GM12878 (cell line): ENCODE data around the gene SCN11A. TPM values are rescaled to one million over a fixed set of nuclear protein-coding genes. Genes with fewer than 3 reads are reported as not detected.

Experiments
- ATAC-seq: fragments of 200-7000 bp; cut with Tn5 transposase; 3 replicates; pipeline ENCODE4 v1.9.1; 2020; ENCODE audit warnings: mild to moderate bottlenecking, moderate library complexity
- BruUV-seq: library from RNA; stranded (reverse); fragments of 400-500 nt; replicated peaks from 2 replicates; lab custom pipeline; 2021; lab: Mats Ljungman, UMichigan
- CTCF ChIA-PET: fragments of 300-600 bp; sonication (Branson Sonifier 250); formaldehyde crosslinking; extraction: SDS; loops from one replicate; lab custom pipeline; 2021; ENCODE audit warnings: inconsistent platforms; lab: Yijun Ruan, JAX
- POLR2A ChIA-PET: fragments of 350-600 bp; formaldehyde crosslinking; extraction: SDS; loops from one replicate; lab custom pipeline; 2021; ENCODE audit warnings: inconsistent platforms; lab: Charles Lee
- RAD21 ChIA-PET: fragments of 300-600 bp; sonication (Branson Sonifier 250); formaldehyde crosslinking; loops from one replicate; lab custom pipeline; 2023; ENCODE audit warnings: antibody characterized with exemption; ENCODE audit not compliant: unreplicated experiment; lab: Charles Lee
- SMC1A ChIA-PET: fragments of 300-600 bp; sonication (Branson Sonifier 250); formaldehyde crosslinking; loops from one replicate; lab custom pipeline; 2023; ENCODE audit not compliant: unreplicated experiment, uncharacterized antibody; lab: Charles Lee
- DNase-seq: peaks from one replicate; pipeline ENCODE4 v3.0.0-alpha.2; 2011; ENCODE audit warnings: low read depth, low spot score
- FAIRE-seq: peaks from 3 replicates; lab custom pipeline; 2011; peaks lifted over from hg19 to GRCh38; lab: Jason Lieb, UNC
- H2AFZ ChIP-seq: 2 replicates; pipeline ENCODE4 v1.6.0; 2011; ENCODE audit warnings: low read depth, low read length, control low read depth; ENCODE audit not compliant: control insufficient read depth
- H3K27ac ChIP-seq: 2 replicates; pipeline ENCODE4 v1.5.1; 2011; ENCODE audit warnings: control low read depth; ENCODE audit not compliant: control insufficient read depth, insufficient read depth
- H3K27me3 ChIP-seq, 2 experiments: replicated peaks in 1 of 2; 2 replicates each; pipeline versions ENCODE4 v1.6.0 to v1.6.1; 2011; ENCODE audit warnings: low read length in 1 of 2; ENCODE audit not compliant: control insufficient read depth in 2 of 2, insufficient read depth in 2 of 2
- H3K36me3 ChIP-seq, 2 experiments: 2 replicates each; pipeline ENCODE4 v1.5.1; 2011; ENCODE audit warnings: low read length in 1 of 2; ENCODE audit not compliant: control insufficient read depth in 2 of 2, insufficient read depth in 2 of 2
- H3K4me1 ChIP-seq: 2 replicates; pipeline ENCODE4 v1.6.1; 2011; ENCODE audit warnings: mild to moderate bottlenecking, low read length, moderate library complexity, mixed read lengths; ENCODE audit not compliant: control insufficient read depth, insufficient read depth
- H3K4me2 ChIP-seq: 2 replicates; pipeline ENCODE4 v1.6.0; 2011; ENCODE audit warnings: control low read depth; ENCODE audit not compliant: control insufficient read depth, insufficient read depth
- H3K4me3 ChIP-seq: fragments of 200-600 bp; sonication (generic); 2 replicates; pipeline ENCODE4 v1.5.1; 2016
- H3K79me2 ChIP-seq: 2 replicates; pipeline ENCODE4 v1.6.0; 2011; ENCODE audit warnings: low read length; ENCODE audit not compliant: control insufficient read depth, insufficient read depth
- H3K9ac ChIP-seq: 2 replicates; pipeline ENCODE4 v1.8.0; 2011; ENCODE audit warnings: low read length, control low read depth, mixed read lengths; ENCODE audit not compliant: control insufficient read depth, insufficient read depth
- H3K9me3 ChIP-seq: replicated peaks from 3 replicates; pipeline ENCODE4 v1.5.1; 2011; ENCODE audit warnings: mild to moderate bottlenecking, low read length; ENCODE audit not compliant: control insufficient read depth, insufficient read depth
- H4K20me1 ChIP-seq: 2 replicates; pipeline ENCODE4 v1.6.0; 2011; ENCODE audit not compliant: control insufficient read depth, insufficient read depth
- BACH1 ChIP-seq: fragments of 450-650 bp; IDR thresholded peaks from 2 replicates; pipeline ENCODE4 v1.6.1; 2017; ENCODE audit warnings: mild to moderate bottlenecking, borderline replicate concordance
- BCL11A ChIP-seq: IDR thresholded peaks from 2 replicates; pipeline ENCODE4 v1.6.1; 2011; ENCODE audit warnings: low read depth, low read length
- BHLHE40 ChIP-seq, 2 experiments: fragments of 450-650 bp in 1 of 2; IDR thresholded peaks; 2 replicates each; pipeline ENCODE4 v1.6.1; 2011 to 2017; ENCODE audit warnings: low read depth in 2 of 2, borderline replicate concordance in 1 of 2, improper control_type of control experiment in 1 of 2, low read length in 1 of 2, mild to moderate bottlenecking in 1 of 2
- EP300 ChIP-seq, 2 experiments: fragments of 150-350 bp in 1 of 2; IDR thresholded peaks; 2 replicates each; pipeline ENCODE4 v1.6.1; 2011 to 2012; ENCODE audit warnings: low read depth in 2 of 2, low read length in 2 of 2, borderline replicate concordance in 1 of 2, improper control_type of control experiment in 1 of 2, inconsistent platforms in 1 of 2; ENCODE audit not compliant: control insufficient read depth in 1 of 2
- EZH2 ChIP-seq: IDR thresholded peaks from 2 replicates; pipeline ENCODE4 v1.6.1; 2012; ENCODE audit warnings: low read depth, mild to moderate bottlenecking, control low read depth, inconsistent platforms, low read length, borderline replicate concordance; ENCODE audit not compliant: control insufficient read depth
- IRF4 ChIP-seq: IDR thresholded peaks from 2 replicates; pipeline ENCODE4 v1.6.1; 2011; ENCODE audit warnings: low read depth, low read length
- KLF5 ChIP-seq: fragments of 450-650 bp; IDR thresholded peaks from 2 replicates; pipeline ENCODE4 v1.6.1; 2014; ENCODE audit warnings: mild to moderate bottlenecking; ENCODE audit not compliant: partially characterized antibody
- NFIC ChIP-seq: IDR thresholded peaks from 2 replicates; pipeline ENCODE4 v1.6.1; 2012; ENCODE audit warnings: low read depth, mild to moderate bottlenecking, inconsistent platforms, low read length, moderate library complexity
- POLR2AphosphoS5 ChIP-seq: IDR thresholded peaks from 2 replicates; pipeline ENCODE4 v1.6.1; 2011; ENCODE audit warnings: mild to moderate bottlenecking, low read length, inconsistent platforms
- RCOR1 ChIP-seq: conservative IDR thresholded peaks from 2 replicates; pipeline ENCODE4 v1.6.1; 2012; ENCODE audit warnings: low read depth, low read length, improper control_type of control experiment
- SREBF1 ChIP-seq: IDR thresholded peaks from 2 replicates; pipeline ENCODE4 v1.6.1; 2012; ENCODE audit warnings: mild to moderate bottlenecking, low read length
- STAT1 ChIP-seq: fragments of 450-650 bp; conservative IDR thresholded peaks from 2 replicates; pipeline ENCODE4 v1.6.1; 2014; ENCODE audit warnings: antibody characterized with exemption, mild to moderate bottlenecking
- ZSCAN29 ChIP-seq: fragments of 450-650 bp; IDR thresholded peaks from 2 replicates; pipeline ENCODE4 v1.6.1; 2017; ENCODE audit warnings: mild to moderate bottlenecking, moderate library complexity
- in situ Hi-C: fragments of 300-500 bp; cut with MboI; formaldehyde crosslinking; loops from 9 replicates; pipeline ENCODE4 v1.14.3; 2018; ENCODE audit warnings: mixed read lengths
- intact Hi-C: fragments of 100-400 bp; cut with micrococcal nuclease; formaldehyde crosslinking; loops from one replicate; pipeline ENCODE4 v1.14.2; 2022; ENCODE audit not compliant: unreplicated experiment
- polyA plus RNA-seq, 11 experiments: library from polyadenylated mRNA; depleted of rRNA in 4 of 11; unstranded in 6 of 11; stranded (reverse) in 5 of 11; fragments of >200 nt; fragmentation: Nextera tagmentation in 4 of 11; fragmentation: Illumina TruSeq in 1 of 11; extraction: Ambion mirVana in 4 of 11; extraction: Trizol in 1 of 11; gene quantifications; 1 replicate in 1 of 11; 2 replicates in 10 of 11; pipeline versions ENCODE4 v1.2.1 to v1.2.3, GENCODE V29; 2011 to 2016; ENCODE audit warnings: inconsistent platforms in 2 of 11, missing spikeins in 2 of 11, low read depth in 1 of 11
- total RNA-seq, 4 experiments: library from RNA; depleted of rRNA in 3 of 4; stranded (reverse); fragments of >200 nt in 3 of 4; fragmentation: Illumina TruSeq in 1 of 4; extraction: Trizol in 1 of 4; gene quantifications; 2 replicates each; pipeline versions ENCODE4 v1.2.1 to v1.2.3, GENCODE V29; 2013 to 2021
- TF ChIP-seq, protein P1 (sequence below): fragments of 450-650 bp; IDR thresholded peaks from 2 replicates; pipeline ENCODE4 v1.6.1; 2018; ENCODE audit warnings: mild to moderate bottlenecking, low read depth, moderate library complexity; ENCODE audit not compliant: partially characterized antibody
- TF ChIP-seq, protein P2 (sequence below): IDR thresholded peaks from 2 replicates; pipeline ENCODE4 v1.6.1; 2012; ENCODE audit warnings: low read depth, low read length, improper control_type of control experiment
- TF ChIP-seq, protein P3 (sequence below): fragments of 150-350 bp; IDR thresholded peaks from 2 replicates; pipeline ENCODE4 v1.6.1; 2014; ENCODE audit warnings: mild to moderate bottlenecking, low read depth, low read length
- TF ChIP-seq, protein P4 (sequence below): fragments of 450-650 bp; conservative IDR thresholded peaks from 2 replicates; pipeline ENCODE4 v1.6.1; 2017; ENCODE audit warnings: mild to moderate bottlenecking, moderate library complexity

Gene SCN11A
- total and polyA plus RNA-seq, 10 of the 15 experiments (the other 5 are each of a cell fraction or from before 2014, with no cell fraction given): under 0.01 to 0.14 (median 0.03) TPM; not detected in 4

DNA sequence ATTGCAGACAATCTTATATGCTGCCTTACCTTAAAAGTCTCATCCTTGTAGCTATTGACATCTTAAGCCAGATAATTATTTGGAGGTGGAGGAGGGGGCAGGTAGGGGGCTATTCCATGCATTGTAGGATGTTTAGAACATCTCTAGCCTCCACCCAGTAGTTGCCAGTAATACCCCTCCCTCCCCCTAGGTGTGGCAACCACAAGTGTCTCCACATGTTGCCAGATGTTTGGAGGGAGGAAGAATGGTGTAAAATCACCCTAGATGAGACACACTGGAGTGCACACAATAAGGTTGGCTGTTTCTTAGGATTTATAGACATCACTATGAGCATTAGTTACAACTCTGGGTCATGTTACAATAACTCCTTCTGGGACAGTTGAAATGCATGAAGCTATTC lies 28.3 kb upstream of the SCN11A start (continued):
- TF ChIP-seq, protein P1, sequence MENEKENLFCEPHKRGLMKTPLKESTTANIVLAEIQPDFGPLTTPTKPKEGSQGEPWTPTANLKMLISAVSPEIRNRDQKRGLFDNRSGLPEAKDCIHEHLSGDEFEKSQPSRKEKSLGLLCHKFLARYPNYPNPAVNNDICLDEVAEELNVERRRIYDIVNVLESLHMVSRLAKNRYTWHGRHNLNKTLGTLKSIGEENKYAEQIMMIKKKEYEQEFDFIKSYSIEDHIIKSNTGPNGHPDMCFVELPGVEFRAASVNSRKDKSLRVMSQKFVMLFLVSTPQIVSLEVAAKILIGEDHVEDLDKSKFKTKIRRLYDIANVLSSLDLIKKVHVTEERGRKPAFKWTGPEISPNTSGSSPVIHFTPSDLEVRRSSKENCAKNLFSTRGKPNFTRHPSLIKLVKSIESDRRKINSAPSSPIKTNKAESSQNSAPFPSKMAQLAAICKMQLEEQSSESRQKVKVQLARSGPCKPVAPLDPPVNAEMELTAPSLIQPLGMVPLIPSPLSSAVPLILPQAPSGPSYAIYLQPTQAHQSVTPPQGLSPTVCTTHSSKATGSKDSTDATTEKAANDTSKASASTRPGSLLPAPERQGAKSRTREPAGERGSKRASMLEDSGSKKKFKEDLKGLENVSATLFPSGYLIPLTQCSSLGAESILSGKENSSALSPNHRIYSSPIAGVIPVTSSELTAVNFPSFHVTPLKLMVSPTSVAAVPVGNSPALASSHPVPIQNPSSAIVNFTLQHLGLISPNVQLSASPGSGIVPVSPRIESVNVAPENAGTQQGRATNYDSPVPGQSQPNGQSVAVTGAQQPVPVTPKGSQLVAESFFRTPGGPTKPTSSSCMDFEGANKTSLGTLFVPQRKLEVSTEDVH: no peak
- TF ChIP-seq NFIC (no peak), BCL11A (no peak), BACH1 (no peak), EP300 (IDR thresholded peaks at IDR 0.05; ENCODE audit: borderline replicate concordance in 1 of 2, control insufficient read depth in 1 of 2, low read depth in 2 of 2, low read length in 2 of 2) (no peak)
- TF ChIP-seq, protein P2, sequence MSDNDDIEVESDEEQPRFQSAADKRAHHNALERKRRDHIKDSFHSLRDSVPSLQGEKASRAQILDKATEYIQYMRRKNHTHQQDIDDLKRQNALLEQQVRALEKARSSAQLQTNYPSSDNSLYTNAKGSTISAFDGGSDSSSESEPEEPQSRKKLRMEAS: no peak

DNA sequence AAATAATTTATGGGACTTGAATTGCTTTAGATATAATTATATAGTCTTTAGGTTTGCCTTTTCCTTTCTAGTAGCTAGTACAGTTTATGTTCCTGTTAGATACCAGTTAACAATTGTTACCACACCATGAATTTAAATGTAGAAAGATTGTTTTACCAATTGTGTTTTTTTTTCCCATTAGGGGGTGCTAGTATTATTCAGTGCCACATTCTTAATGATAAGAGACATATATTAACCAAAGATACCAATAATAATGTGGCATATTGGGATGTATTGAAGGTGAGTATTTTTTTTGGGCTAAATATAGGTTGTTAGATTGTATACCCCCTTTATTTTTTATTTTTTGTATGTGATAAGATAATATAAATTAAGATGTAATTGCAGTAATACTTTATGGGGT lies 27.8 kb upstream of the SCN11A start:
- ChIA-PET SMC1A (interaction anchor here (1.3 kb wide), 1 partner anchor 10 kb away, joined by 5 read pairs; no protein-coding TSS in a partner anchor), RAD21 (interaction anchor here (0.7 to 0.9 kb wide), 3 partner anchors 52 to 268 kb away, joined by 3 to 4 read pairs (median 3); no protein-coding TSS in a partner anchor), CTCF (interaction anchor here (0.9 to 3.2 kb wide), 3 partner anchors 20 to 213 kb away, joined by 3 to 11 read pairs (median 9); no protein-coding TSS in a partner anchor), POLR2A (no interaction called here)
- no peaks in the 10 kb centered on the region for H3K27me3 ChIP-seq
- no peak for DNase-seq
- H3K79me2 ChIP-seq: no peaks in the 10 kb centered on the region
- no peak overlapping the region for H3K4me3 ChIP-seq
- intact Hi-C loops (no loop called here), in situ Hi-C loops (no loop called here)
- no peak for FAIRE-seq
- H3K36me3 ChIP-seq: peaks cover 3 to 15% of the 10 kb centered on the region in 2 experiments
- no peak overlapping the region for H2AFZ ChIP-seq
- H3K4me1 ChIP-seq: no peaks in the 10 kb centered on the region
- H3K4me2 ChIP-seq: no peak overlapping the region
- no peak overlapping the region for H3K27ac ChIP-seq
- BruUV-seq: no TSS peak
- H4K20me1 ChIP-seq: no peaks in the 10 kb centered on the region
- no peak for ATAC-seq
- H3K9me3 ChIP-seq: no peaks in the 10 kb centered on the region
- no peak overlapping the region for H3K9ac ChIP-seq
- no peak for TF ChIP-seq STAT1
- no peak for TF ChIP-seq ZSCAN29
- no peak for TF ChIP-seq SREBF1
- no peak for TF ChIP-seq IRF4
- TF ChIP-seq POLR2AphosphoS5: no peak
- TF ChIP-seq, protein P3, sequence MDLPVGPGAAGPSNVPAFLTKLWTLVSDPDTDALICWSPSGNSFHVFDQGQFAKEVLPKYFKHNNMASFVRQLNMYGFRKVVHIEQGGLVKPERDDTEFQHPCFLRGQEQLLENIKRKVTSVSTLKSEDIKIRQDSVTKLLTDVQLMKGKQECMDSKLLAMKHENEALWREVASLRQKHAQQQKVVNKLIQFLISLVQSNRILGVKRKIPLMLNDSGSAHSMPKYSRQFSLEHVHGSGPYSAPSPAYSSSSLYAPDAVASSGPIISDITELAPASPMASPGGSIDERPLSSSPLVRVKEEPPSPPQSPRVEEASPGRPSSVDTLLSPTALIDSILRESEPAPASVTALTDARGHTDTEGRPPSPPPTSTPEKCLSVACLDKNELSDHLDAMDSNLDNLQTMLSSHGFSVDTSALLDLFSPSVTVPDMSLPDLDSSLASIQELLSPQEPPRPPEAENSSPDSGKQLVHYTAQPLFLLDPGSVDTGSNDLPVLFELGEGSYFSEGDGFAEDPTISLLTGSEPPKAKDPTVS: no peak
- TF ChIP-seq RCOR1: no peak
- no peak for TF ChIP-seq BHLHE40 (IDR thresholded peaks at IDR 0.05; ENCODE audit: borderline replicate concordance in 1 of 2, low read depth in 2 of 2, low read length in 1 of 2)
- TF ChIP-seq KLF5: no peak
- TF ChIP-seq EZH2: no peak
- TF ChIP-seq, protein P4, sequence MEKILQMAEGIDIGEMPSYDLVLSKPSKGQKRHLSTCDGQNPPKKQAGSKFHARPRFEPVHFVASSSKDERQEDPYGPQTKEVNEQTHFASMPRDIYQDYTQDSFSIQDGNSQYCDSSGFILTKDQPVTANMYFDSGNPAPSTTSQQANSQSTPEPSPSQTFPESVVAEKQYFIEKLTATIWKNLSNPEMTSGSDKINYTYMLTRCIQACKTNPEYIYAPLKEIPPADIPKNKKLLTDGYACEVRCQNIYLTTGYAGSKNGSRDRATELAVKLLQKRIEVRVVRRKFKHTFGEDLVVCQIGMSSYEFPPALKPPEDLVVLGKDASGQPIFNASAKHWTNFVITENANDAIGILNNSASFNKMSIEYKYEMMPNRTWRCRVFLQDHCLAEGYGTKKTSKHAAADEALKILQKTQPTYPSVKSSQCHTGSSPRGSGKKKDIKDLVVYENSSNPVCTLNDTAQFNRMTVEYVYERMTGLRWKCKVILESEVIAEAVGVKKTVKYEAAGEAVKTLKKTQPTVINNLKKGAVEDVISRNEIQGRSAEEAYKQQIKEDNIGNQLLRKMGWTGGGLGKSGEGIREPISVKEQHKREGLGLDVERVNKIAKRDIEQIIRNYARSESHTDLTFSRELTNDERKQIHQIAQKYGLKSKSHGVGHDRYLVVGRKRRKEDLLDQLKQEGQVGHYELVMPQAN: no peak
